Neutrophil (primary cell): Measurements from ENCODE around the gene ITPR3.

Source experiments
- H3K27ac ChIP-seq: fragments of 200-600 bp; sonication (generic); 2 replicates; pipeline ENCODE4 v1.5.1; 2016; ENCODE audit warnings: mild to moderate bottlenecking, moderate library complexity
- H3K27me3 ChIP-seq: fragments of 200-600 bp; sonication (generic); 2 replicates; pipeline ENCODE4 v1.6.0; 2016; ENCODE audit warnings: mild to moderate bottlenecking
- H3K36me3 ChIP-seq: fragments of 200-600 bp; sonication (generic); 2 replicates; pipeline ENCODE4 v1.5.1; 2017
- H3K4me1 ChIP-seq, 2 experiments: fragments of 200-600 bp in 1 of 2; sonication (generic) in 1 of 2; 1 replicate in 1 of 2; 2 replicates in 1 of 2; pipeline versions ENCODE4 v1.5.1 to v1.6.1; 2013 to 2016; ENCODE audit warnings: low read depth in 1 of 2, low read length in 1 of 2, mild to moderate bottlenecking in 1 of 2, moderate library complexity in 1 of 2; ENCODE audit not compliant: control insufficient read depth in 1 of 2, insufficient read depth in 1 of 2
- H3K4me3 ChIP-seq, 2 experiments: fragments of 200-600 bp in 1 of 2; sonication (generic) in 1 of 2; 1 replicate in 1 of 2; 2 replicates in 1 of 2; pipeline ENCODE4 v1.5.1; 2013 to 2016; ENCODE audit warnings: low read depth in 1 of 2, low read length in 1 of 2, mild to moderate bottlenecking in 1 of 2, moderate library complexity in 1 of 2
- H3K9me3 ChIP-seq: fragments of 200-600 bp; sonication (generic); 2 replicates; pipeline ENCODE4 v1.5.1; 2016
- TF ChIP-seq, protein P1 (sequence below): fragments of 200-600 bp; sonication (generic); IDR thresholded peaks from 2 replicates; pipeline ENCODE4 v1.5.1; 2016; ENCODE audit warnings: antibody characterized with exemption

The ITPR3 gene

DNA sequence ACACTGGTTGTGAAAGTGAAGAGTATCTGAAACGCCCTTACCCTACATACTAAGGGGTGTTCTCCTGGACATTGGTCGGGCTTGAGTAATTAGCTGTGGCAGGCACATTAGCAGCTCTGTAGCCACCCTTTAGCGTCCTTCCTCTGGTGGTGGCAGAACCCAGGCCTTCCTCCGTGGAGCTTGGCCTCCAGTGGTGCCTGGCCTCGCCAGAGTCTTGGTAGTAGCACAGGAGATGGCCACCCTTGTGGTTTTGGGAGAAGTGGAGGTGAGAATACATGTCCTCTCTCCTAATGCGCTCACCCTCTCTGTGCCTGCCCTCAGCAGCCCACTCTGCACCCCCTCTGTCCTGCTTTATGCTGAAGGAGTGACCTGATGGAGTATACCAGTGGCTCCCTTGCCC is 107.9 kb downstream of the ITPR3 start:
- TF ChIP-seq, protein P1, sequence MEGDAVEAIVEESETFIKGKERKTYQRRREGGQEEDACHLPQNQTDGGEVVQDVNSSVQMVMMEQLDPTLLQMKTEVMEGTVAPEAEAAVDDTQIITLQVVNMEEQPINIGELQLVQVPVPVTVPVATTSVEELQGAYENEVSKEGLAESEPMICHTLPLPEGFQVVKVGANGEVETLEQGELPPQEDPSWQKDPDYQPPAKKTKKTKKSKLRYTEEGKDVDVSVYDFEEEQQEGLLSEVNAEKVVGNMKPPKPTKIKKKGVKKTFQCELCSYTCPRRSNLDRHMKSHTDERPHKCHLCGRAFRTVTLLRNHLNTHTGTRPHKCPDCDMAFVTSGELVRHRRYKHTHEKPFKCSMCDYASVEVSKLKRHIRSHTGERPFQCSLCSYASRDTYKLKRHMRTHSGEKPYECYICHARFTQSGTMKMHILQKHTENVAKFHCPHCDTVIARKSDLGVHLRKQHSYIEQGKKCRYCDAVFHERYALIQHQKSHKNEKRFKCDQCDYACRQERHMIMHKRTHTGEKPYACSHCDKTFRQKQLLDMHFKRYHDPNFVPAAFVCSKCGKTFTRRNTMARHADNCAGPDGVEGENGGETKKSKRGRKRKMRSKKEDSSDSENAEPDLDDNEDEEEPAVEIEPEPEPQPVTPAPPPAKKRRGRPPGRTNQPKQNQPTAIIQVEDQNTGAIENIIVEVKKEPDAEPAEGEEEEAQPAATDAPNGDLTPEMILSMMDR = no peak
- Histone ChIP-seq H3K9me3 (no peaks in the 10 kb centered on the region), H3K36me3 (no peaks in the 10 kb centered on the region), H3K27ac (no peak overlapping the region), H3K4me1 (no peaks in the 10 kb centered on the region), H3K27me3 (peaks cover 6% of the 10 kb centered on the region), H3K4me3 (no peak overlapping the region)

DNA sequence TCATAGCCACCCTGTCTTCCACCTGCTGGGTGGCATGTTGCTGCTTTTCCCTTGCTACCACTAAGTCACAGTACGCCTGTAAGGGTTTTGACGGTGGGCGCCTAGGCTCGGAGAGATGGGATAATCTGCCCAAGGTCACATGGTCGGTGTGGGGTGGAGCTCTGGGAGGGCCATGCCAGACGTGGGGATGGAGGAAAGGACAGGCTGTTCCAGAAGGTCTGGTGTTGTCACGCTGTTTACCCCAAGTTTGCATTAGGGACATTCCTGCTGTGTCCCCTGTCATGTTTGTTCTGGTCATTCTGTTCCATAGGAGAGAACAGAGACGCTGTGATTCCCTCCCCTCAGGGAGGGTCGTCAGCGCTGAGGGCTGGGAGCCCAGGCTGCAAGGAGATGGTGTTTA is 109.5 kb downstream of the ITPR3 start:
- Histone ChIP-seq H3K4me3 (no peak overlapping the region), H3K27ac (no peak overlapping the region), H3K4me1 (no peaks in the 10 kb centered on the region), H3K27me3 (no peaks in the 10 kb centered on the region), H3K9me3 (no peaks in the 10 kb centered on the region), H3K36me3 (no peaks in the 10 kb centered on the region)
- TF ChIP-seq, protein P1 = no peak

DNA sequence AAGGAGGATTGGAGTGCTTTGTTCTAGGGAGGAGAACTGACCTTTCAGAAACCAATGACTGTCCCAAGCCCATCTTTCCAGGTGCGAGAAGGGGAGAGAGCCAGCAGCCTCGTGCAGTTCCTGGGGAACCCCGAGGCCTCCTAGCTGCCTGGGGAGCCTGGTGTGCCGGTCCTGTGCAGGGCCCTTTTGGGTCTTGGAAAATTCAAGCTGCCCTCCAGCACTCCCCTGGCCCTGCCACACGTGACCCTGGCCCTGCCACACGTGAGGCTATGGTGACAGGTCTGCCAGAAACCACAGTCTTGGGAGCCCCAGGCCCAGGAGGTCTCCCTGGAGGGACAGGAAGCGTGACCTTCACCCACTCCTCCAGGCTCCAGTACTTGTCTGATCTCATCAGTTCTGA is 109.9 kb downstream of the ITPR3 start:
- TF ChIP-seq, protein P1 = no peak
- Histone ChIP-seq H3K9me3 (no peaks in the 10 kb centered on the region), H3K4me3 (no peak overlapping the region), H3K36me3 (no peaks in the 10 kb centered on the region), H3K4me1 (no peaks in the 10 kb centered on the region), H3K27me3 (no peaks in the 10 kb centered on the region), H3K27ac (no peak overlapping the region)

DNA sequence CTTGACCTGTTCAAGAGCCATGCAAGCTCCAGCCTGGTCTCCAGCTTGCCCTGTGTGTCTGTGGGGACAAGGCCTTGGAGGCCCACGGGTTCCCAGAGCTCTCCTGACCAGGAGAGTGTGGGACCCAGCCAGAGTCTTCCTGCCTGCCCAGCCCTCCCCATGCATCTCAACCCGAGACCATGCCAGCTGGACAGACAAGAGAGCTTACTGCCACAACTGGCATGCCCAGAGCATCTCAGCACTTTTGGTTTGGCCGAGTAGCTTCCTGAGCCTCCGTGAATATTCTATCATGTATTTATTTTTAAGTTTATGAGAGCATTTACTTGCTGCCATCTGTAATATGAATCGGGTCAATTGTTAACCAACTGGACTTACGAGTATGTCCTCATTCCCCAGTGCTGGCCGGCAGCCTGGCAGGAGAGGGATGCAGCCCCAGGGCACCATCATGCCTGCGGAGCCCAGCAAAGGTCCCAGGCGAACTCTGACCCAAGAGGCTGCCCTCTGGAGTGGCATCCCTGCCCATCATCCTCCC is 110.7 kb downstream of the ITPR3 start:
- H3K4me3 ChIP-seq = no peak overlapping the region
- no peaks in the 10 kb centered on the region for H3K9me3 ChIP-seq
- no peak overlapping the region for H3K27ac ChIP-seq
- TF ChIP-seq, protein P1 = no peak
- no peaks in the 10 kb centered on the region for H3K4me1 ChIP-seq
- no peaks in the 10 kb centered on the region for H3K36me3 ChIP-seq
- no peaks in the 10 kb centered on the region for H3K27me3 ChIP-seq

DNA sequence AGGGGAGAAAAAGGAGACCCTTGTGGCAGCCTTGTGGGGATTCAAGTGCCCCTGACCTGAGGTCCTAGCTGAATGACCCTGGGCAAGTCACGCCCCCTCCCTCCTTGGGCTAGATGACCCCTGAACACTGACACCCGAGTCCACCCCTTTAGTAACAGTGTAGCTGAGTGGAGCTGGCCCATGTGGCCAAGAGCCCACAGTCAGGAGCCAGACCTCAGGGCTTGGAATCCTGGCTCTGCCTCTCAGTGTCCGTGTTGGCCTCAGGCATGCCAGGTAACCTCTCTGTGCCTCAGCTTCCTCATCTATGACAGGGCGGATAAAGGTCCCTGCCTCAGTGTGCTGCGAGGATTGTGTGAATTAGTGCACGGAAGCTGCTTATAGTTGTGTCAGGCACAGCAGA is 111.3 kb downstream of the ITPR3 start:
- Histone ChIP-seq H3K4me1 (no peaks in the 10 kb centered on the region), H3K36me3 (no peaks in the 10 kb centered on the region), H3K9me3 (no peaks in the 10 kb centered on the region), H3K27ac (no peak overlapping the region), H3K4me3 (no peak overlapping the region), H3K27me3 (no peaks in the 10 kb centered on the region)
- TF ChIP-seq, protein P1 = no peak
